Panc1 (cell line): ENCODE data around the gene ZNRF3. TPM values are rescaled to one million over a fixed set of nuclear protein-coding genes. Genes with fewer than 3 reads are reported as not detected.

Source experiments
- ATAC-seq: fragments of 200-7000 bp; cut with Tn5 transposase; 2 replicates; pipeline ENCODE4 v1.9.1; 2020; ENCODE audit warnings: mild to moderate bottlenecking, moderate library complexity
- BruUV-seq: library from RNA; stranded (reverse); fragments of 400-500 nt; replicated peaks from 2 replicates; lab custom pipeline; 2021; lab: Mats Ljungman, UMichigan
- CTCF ChIA-PET: fragments of 300-600 bp; sonication (Branson Sonifier 250); formaldehyde crosslinking; loops from one replicate; lab custom pipeline; 2022; ENCODE audit warnings: antibody characterized with exemption; lab: Charles Lee
- POLR2A ChIA-PET: fragments of 300-600 bp; sonication (Branson Sonifier 250); formaldehyde crosslinking; loops from one replicate; lab custom pipeline; 2022; ENCODE audit warnings: antibody characterized with exemption; lab: Charles Lee
- DNase-seq: peaks from one replicate; pipeline ENCODE4 v3.0.0-alpha.2; 2010; ENCODE audit warnings: low read depth, low spot score
- H3K27ac ChIP-seq: 2 replicates; pipeline ENCODE4 v1.5.1; 2011; ENCODE audit warnings: mild to moderate bottlenecking, low read length, inconsistent platforms
- H3K27me3 ChIP-seq: fragments of 200-500 bp; sonication (Bioruptor generic); 2 replicates; pipeline ENCODE4 v1.6.0; 2014; ENCODE audit warnings: low read length, inconsistent platforms; ENCODE audit not compliant: control insufficient read depth, insufficient read depth
- H3K36me3 ChIP-seq: fragments of 200-500 bp; sonication (Bioruptor generic); 2 replicates; pipeline ENCODE4 v1.5.1; 2014; ENCODE audit warnings: inconsistent platforms, mild to moderate bottlenecking, low read length, moderate library complexity; ENCODE audit not compliant: control insufficient read depth, insufficient read depth
- H3K4me1 ChIP-seq: 2 replicates; pipeline ENCODE4 v1.5.1; 2011; ENCODE audit warnings: inconsistent platforms, mild to moderate bottlenecking, low read length, moderate library complexity; ENCODE audit not compliant: control insufficient read depth, insufficient read depth
- H3K4me3 ChIP-seq, 2 experiments: 2 replicates each; pipeline ENCODE4 v1.5.1; 2011 to 2012; ENCODE audit warnings: low read depth in 2 of 2, low read length in 2 of 2, mild to moderate bottlenecking in 2 of 2, inconsistent platforms in 1 of 2, moderate library complexity in 1 of 2
- H3K9me3 ChIP-seq: fragments of 200-500 bp; sonication (Bioruptor generic); 2 replicates; pipeline ENCODE4 v1.5.1; 2014; ENCODE audit warnings: low read depth, mild to moderate bottlenecking, inconsistent platforms, low read length, moderate library complexity; ENCODE audit not compliant: control insufficient read depth, insufficient read depth
- POLR2AphosphoS5 ChIP-seq: IDR thresholded peaks from 2 replicates; pipeline ENCODE4 v1.6.1; 2012; ENCODE audit warnings: mild to moderate bottlenecking, low read depth, low read length, moderate library complexity
- REST ChIP-seq, 2 experiments: IDR thresholded peaks; 2 replicates each; pipeline ENCODE4 v1.6.1; 2011 to 2012; ENCODE audit warnings: low read depth in 2 of 2, control low read depth in 1 of 2, low read length in 1 of 2, mild to moderate bottlenecking in 1 of 2, moderate library complexity in 1 of 2; ENCODE audit not compliant: insufficient read depth in 1 of 2
- SIN3A ChIP-seq: IDR thresholded peaks from 2 replicates; pipeline ENCODE4 v1.6.1; 2012; ENCODE audit warnings: low read depth, mild to moderate bottlenecking, low read length, moderate library complexity, borderline replicate concordance; ENCODE audit not compliant: insufficient read depth
- TCF7L2 ChIP-seq: IDR thresholded peaks from 2 replicates; pipeline ENCODE4 v1.6.1; 2011; ENCODE audit warnings: mild to moderate bottlenecking, low read depth, low read length, inconsistent platforms
- in situ Hi-C: cut with HindIII; loops from 2 replicates; pipeline ENCODE4 v1.10.0; 2016; ENCODE audit warnings: low sequenced_read_pairs, low pct_unique_long_range_greater_than_20kb
- intact Hi-C: fragments of 100-400 bp; cut with micrococcal nuclease; formaldehyde crosslinking; loops from one replicate; pipeline ENCODE4 v1.10.0; 2022; ENCODE audit not compliant: unreplicated experiment
- total RNA-seq: library from RNA; stranded (reverse); gene quantifications from one replicate; pipeline ENCODE4 v1.2.1, GENCODE V29; 2021; ENCODE audit not compliant: unreplicated experiment
- TF ChIP-seq, protein P1 (sequence below): fragments of 450-650 bp; IDR thresholded peaks from 2 replicates; pipeline ENCODE4 v1.5.1; 2017; ENCODE audit warnings: mild to moderate bottlenecking

Gene ZNRF3
- total RNA-seq, 1 experiment from 2014 or later, result 7.3 TPM

DNA sequence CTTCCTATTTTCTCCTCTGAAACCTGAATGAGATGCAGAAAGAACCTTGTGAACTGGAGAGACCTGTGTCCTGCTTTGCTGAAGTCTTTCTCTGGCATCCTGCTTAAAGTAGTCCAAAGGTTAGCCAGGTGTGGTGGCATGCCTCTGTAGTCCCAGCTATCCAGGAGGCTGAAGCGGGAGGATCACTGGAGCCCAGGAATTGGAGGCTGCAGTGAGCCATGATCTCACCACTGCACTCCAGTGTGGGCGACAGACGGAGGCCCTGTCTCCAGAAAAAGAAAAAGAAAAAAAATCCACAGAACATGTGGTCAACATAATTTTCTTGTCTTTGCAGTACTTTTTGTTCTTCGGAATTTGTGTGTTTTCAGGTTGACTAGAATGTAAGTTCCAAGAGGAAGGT lies 187.1 kb downstream of the ZNRF3 start:
- no peak for TF ChIP-seq TCF7L2
- TF ChIP-seq, protein P1, sequence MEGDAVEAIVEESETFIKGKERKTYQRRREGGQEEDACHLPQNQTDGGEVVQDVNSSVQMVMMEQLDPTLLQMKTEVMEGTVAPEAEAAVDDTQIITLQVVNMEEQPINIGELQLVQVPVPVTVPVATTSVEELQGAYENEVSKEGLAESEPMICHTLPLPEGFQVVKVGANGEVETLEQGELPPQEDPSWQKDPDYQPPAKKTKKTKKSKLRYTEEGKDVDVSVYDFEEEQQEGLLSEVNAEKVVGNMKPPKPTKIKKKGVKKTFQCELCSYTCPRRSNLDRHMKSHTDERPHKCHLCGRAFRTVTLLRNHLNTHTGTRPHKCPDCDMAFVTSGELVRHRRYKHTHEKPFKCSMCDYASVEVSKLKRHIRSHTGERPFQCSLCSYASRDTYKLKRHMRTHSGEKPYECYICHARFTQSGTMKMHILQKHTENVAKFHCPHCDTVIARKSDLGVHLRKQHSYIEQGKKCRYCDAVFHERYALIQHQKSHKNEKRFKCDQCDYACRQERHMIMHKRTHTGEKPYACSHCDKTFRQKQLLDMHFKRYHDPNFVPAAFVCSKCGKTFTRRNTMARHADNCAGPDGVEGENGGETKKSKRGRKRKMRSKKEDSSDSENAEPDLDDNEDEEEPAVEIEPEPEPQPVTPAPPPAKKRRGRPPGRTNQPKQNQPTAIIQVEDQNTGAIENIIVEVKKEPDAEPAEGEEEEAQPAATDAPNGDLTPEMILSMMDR, result no peak
- TF ChIP-seq POLR2AphosphoS5, result no peak
- TF ChIP-seq SIN3A, result no peak
- TF ChIP-seq REST (IDR thresholded peaks at IDR 0.05; ENCODE audit: insufficient read depth in 1 of 2, low read depth in 2 of 2, low read length in 1 of 2), result no peak
- ChIA-PET POLR2A (no interaction called here), CTCF (no interaction called here)
- no peaks in the 10 kb centered on the region for H3K9me3 ChIP-seq
- BruUV-seq, result no TSS peak
- ATAC-seq, result no peak
- in situ Hi-C loops (no loop called here), intact Hi-C loops (no loop called here)
- H3K4me1 ChIP-seq, result no peaks in the 10 kb centered on the region
- no peak overlapping the region for H3K4me3 ChIP-seq
- no peaks in the 10 kb centered on the region for H3K27me3 ChIP-seq
- H3K27ac ChIP-seq, result no peak overlapping the region
- no peak for DNase-seq
- peaks cover 4% of the 10 kb centered on the region; the same call in 1 of the 2 replicates for H3K36me3 ChIP-seq

- Histone ChIP-seq H3K27me3 (no peaks in the 10 kb centered on the region), H3K9me3 (no peaks in the 10 kb centered on the region), H3K27ac (no peak overlapping the region), H3K4me3 (peak overlapping the region; percentile 26 to 58), H3K4me1 (no peaks in the 10 kb centered on the region), H3K36me3 (peaks cover 4% of the 10 kb centered on the region; the same call in 1 of the 2 replicates)
- DNase-seq (no peak), ATAC-seq (peak; percentile 57)
- TF ChIP-seq REST (IDR thresholded peaks at IDR 0.05; ENCODE audit: insufficient read depth in 1 of 2, low read depth in 2 of 2, low read length in 1 of 2) (no peak), POLR2AphosphoS5 (no peak), TCF7L2 (0 out of 2 replicates have a peak, but pooled peaks have one; percentile 33)
- TF ChIP-seq, protein P1, result no peak
- in situ Hi-C loops (no loop called here), intact Hi-C loops (no loop called here)
- POLR2A ChIA-PET, result no interaction called here
- no TSS peak for BruUV-seq
- CTCF ChIA-PET, result no interaction called here
Observed at GRCh38 chr22:29071261-29072045, 188.1 kb downstream of the ZNRF3 start.
